OCI-LY1 (cell line): ENCODE results near the gene JOSD2.

Experiments used
- EZH2 ChIP-seq: fragments of 200-600 bp; sonication (generic), shearing (Covaris generic); IDR thresholded peaks from 2 replicates; pipeline ENCODE4 v1.8.0; 2017; ENCODE audit warnings: borderline replicate concordance, mixed run types, mild to moderate bottlenecking, antibody characterized with exemption, low read length, moderate library complexity, mixed read lengths
- TF ChIP-seq, protein P1 (sequence below): fragments of 200-600 bp; sonication (generic), shearing (Covaris generic); IDR thresholded peaks from 2 replicates; pipeline ENCODE4 v1.5.1; 2017; ENCODE audit warnings: mild to moderate bottlenecking, antibody characterized with exemption, low read length, moderate library complexity, mixed read lengths

DNA sequence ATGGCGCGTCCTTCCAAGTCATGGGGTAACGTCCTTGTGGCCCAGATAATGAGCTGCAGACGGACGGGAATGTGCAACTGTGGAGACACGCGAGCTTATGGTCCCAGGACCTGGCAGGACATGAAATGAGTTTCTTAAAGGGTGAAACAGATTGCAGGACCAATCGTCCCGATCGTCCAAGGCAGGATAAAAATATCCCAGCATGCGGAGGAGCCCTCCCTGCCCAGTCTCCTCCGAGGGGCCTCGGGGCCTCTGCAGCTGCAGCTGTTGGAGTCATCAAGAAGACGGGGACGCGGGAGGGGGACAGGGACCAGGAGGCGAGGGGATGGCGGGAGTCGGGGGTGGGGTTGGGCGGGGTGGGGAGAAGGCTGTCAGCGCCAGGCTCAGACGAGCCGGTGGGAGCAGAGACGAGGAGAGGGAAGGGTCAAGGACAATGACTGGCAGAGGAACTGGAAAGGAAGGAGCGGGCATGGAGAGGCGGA, 20.0 kb downstream of the JOSD2 start:
- TF ChIP-seq, protein P1, sequence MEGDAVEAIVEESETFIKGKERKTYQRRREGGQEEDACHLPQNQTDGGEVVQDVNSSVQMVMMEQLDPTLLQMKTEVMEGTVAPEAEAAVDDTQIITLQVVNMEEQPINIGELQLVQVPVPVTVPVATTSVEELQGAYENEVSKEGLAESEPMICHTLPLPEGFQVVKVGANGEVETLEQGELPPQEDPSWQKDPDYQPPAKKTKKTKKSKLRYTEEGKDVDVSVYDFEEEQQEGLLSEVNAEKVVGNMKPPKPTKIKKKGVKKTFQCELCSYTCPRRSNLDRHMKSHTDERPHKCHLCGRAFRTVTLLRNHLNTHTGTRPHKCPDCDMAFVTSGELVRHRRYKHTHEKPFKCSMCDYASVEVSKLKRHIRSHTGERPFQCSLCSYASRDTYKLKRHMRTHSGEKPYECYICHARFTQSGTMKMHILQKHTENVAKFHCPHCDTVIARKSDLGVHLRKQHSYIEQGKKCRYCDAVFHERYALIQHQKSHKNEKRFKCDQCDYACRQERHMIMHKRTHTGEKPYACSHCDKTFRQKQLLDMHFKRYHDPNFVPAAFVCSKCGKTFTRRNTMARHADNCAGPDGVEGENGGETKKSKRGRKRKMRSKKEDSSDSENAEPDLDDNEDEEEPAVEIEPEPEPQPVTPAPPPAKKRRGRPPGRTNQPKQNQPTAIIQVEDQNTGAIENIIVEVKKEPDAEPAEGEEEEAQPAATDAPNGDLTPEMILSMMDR, result no peak
- no peak for TF ChIP-seq EZH2
